IgD-negative memory B cell (primary cell): ENCODE data around the gene TSPAN15. TPM values are rescaled to one million over a fixed set of nuclear protein-coding genes. Genes with fewer than 3 reads are reported as not detected.
"Not testable (repeated sequence)": the region's sequence is repeated elsewhere in the genome, so short reads cannot be mapped to it uniquely, and the experiment has no call there.

Source experiments
- H3K27ac Mint-ChIP-seq, 3 donors: one replicate each; pipeline ENCODE4 v1.8.0; 2020 to 2022; ENCODE audit warnings: mild to moderate bottlenecking in 3 of 3, mixed read lengths in 3 of 3, moderate library complexity in 1 of 3
- H3K27me3 Mint-ChIP-seq: one replicate; pipeline ENCODE4 v1.8.0; 2021; ENCODE audit warnings: mixed read lengths
- H3K36me3 Mint-ChIP-seq: one replicate; pipeline ENCODE4 v1.8.0; 2020; ENCODE audit warnings: mild to moderate bottlenecking, mixed read lengths
- H3K4me1 Mint-ChIP-seq, 3 donors: one replicate each; pipeline ENCODE4 v1.8.0; 2020 to 2022; ENCODE audit warnings: mixed read lengths in 3 of 3, mild to moderate bottlenecking in 1 of 3
- H3K4me3 Mint-ChIP-seq, 4 donors: one replicate each; pipeline ENCODE4 v1.8.0; 2020 to 2022; ENCODE audit warnings: mild to moderate bottlenecking in 4 of 4, mixed read lengths in 4 of 4, moderate library complexity in 3 of 4
- H3K9me3 Mint-ChIP-seq, 3 donors: one replicate each; pipeline ENCODE4 v1.8.0; 2020 to 2021; ENCODE audit warnings: mixed read lengths in 3 of 3, mild to moderate bottlenecking in 1 of 3
- polyA plus RNA-seq: library from polyadenylated mRNA; unstranded; fragments of 300-500 nt; fragmentation: Illumina TruSeq; gene quantifications from one replicate; pipeline ENCODE4 v1.2.3, GENCODE V29; 2021

The TSPAN15 gene
- polyA plus RNA-seq, 1 donor from 2014 or later = not detected

DNA sequence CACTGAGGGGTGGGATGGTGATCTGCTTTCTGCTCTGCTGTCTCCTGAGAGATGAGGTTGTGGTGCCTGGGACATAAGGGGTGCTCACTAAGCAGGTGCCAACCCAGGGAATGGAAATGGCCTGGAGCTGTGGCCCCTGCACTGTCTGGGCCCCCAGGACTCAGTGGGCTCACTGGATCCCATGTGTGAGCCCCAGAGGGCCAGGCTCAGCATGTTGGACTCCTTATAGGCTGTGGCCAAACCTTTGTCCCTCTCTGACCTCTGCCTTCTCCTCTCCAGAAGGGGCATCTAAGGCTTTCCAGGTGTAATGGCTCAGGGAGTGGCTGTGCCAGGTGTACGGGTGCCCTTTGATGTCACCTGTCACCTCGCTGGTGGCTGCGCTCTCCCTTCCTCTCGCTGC is 65.5 kb downstream of the TSPAN15 start:
- Mint-ChIP-seq H3K27ac (no peak overlapping the region), H3K27me3 (peaks cover 10% of the 10 kb centered on the region), H3K4me1 (no peaks in the 10 kb centered on the region), H3K4me3 (no peak overlapping the region), H3K9me3 (no peaks in the 10 kb centered on the region), H3K36me3 (no peaks in the 10 kb centered on the region)

DNA sequence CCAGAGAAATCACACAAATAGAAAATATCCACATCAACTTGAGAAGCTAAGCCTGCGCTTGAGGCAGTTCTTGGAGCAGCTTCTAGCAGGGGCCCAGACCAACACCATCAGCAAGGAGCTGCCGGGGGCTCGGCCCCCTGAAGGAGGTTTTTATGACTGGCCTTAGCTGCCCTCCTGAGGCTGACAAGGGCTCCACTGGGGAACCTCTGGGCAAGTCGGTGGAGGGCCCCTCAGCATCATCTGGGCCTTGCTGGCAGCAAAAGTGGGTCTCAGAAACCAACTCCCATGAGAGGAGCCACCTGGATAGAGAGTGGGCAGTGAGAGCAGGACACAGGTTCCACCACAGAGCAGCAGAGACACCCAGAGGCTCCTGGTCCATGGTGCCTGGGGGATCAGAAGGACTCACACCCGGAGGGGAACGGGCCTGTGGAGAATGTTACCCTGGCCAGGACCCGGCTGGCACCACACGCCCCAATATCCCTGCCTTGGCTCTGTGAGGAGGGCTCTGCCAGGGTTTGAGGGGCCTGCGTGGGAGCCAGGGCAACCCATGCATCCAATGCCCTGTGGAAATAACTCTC is 66.1 kb downstream of the TSPAN15 start:
- H3K4me3 Mint-ChIP-seq = no peak overlapping the region
- H3K36me3 Mint-ChIP-seq = no peaks in the 10 kb centered on the region
- no peaks in the 10 kb centered on the region for H3K4me1 Mint-ChIP-seq
- peaks cover 10% of the 10 kb centered on the region for H3K27me3 Mint-ChIP-seq
- H3K27ac Mint-ChIP-seq = no peak overlapping the region
- no peaks in the 10 kb centered on the region for H3K9me3 Mint-ChIP-seq

DNA sequence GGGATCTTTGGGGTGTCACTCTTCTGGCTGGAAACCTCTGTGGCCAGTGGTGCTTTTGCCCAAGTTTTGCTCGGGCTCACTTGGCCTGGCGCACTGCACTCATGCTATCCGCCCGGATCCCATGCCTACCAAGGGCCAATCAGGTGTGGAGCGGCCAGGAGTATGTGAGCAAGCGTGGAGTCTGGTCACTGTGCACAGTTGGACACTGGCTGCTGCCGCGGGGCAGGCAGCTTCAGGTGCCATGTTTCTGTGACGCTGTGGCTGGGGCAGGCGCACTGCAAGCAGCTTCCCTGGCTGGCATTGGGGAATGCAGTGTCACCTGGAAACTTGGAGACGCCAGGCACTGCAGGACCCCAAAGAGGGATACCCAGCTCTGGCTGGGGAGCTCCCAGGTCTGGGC is 76.7 kb downstream of the TSPAN15 start:
- H3K36me3 Mint-ChIP-seq = no peaks in the 10 kb centered on the region
- H3K4me3 Mint-ChIP-seq = no peak overlapping the region
- H3K27me3 Mint-ChIP-seq = peaks cover 7% of the 10 kb centered on the region
- H3K27ac Mint-ChIP-seq = no peak overlapping the region
- H3K9me3 Mint-ChIP-seq = peaks cover 0 to 5% (median 4%) of the 10 kb centered on the region in 3 donors
- no peaks in the 10 kb centered on the region for H3K4me1 Mint-ChIP-seq

DNA sequence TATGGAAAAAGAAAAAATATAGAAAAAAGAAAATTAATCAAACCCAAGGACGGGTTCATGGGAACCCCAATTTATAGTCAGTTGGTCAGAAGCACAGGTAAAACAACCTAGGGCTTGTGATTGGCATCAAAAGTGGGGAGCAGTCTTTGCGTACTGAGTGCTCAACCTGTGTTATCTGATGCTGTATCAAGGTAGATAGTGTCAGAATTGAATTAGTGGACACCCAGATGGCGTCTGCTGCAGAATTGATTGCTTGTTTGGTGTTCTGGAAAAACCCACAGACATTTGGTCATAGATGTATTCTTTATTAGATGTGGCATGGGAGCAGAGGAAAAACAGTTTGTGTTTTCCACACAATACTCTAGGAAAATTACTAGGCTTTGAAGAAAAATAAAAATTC is 82.4 kb downstream of the TSPAN15 start:
- Mint-ChIP-seq H3K36me3 (no peaks in the 10 kb centered on the region), H3K27me3 (peaks cover 4% of the 10 kb centered on the region), H3K4me3 (peak overlapping the region in 1 of 4 donors; percentile 25), H3K27ac (no peak overlapping the region), H3K4me1 (no peaks in the 10 kb centered on the region), H3K9me3 (peaks cover 6 to 18% (median 10%) of the 10 kb centered on the region in 3 donors)

DNA sequence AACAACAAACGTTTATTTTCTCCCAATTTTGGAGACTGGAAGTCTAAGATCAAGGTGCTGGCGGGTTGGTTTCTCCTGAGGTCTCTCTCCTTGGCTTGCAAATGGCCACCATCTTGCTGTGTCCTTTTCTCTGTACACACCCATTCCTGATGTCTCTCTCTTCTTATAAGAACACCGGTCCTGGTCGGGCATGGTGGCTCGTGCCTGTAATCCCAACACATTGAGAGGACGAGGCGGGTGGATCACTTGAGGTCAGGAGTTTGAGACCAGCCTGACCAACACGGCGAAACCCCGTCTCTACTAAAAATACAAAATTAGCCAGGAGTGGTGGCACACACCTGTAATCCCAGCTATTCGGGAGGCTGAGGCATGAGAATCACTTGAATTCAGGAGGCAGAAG is 85.3 kb downstream of the TSPAN15 start:
- not testable (repeated sequence) for H3K4me1 Mint-ChIP-seq

DNA sequence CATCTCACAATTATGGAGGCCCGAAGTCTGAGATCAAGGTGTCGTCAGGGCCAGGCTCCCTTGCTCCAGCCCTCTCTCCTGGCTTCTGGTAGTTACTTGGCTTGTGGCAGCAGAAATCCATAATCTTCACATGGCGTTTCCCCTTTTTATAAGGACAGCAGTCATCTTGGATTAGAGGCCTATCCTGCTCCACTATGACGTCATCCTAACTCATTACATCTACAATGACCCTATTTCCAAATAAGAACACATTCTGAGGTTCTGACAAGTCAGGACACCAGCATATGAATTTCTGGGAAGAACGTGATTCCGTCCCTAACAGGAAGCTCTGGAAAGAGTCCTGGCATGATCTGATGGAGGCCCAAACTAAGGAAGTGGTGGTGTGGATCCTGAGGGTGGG is 86.2 kb downstream of the TSPAN15 start:
- Mint-ChIP-seq H3K9me3 (peaks cover 12 to 40% (median 18%) of the 10 kb centered on the region in 3 donors), H3K27me3 (peaks cover 1% of the 10 kb centered on the region), H3K4me3 (no peak overlapping the region), H3K27ac (no peak overlapping the region), H3K36me3 (peaks cover 2% of the 10 kb centered on the region), H3K4me1 (no peaks in the 10 kb centered on the region)

More for the DNA sequence above, 85.3 kb downstream of the TSPAN15 start:
- H3K4me3 Mint-ChIP-seq, H3K27ac Mint-ChIP-seq, H3K36me3 Mint-ChIP-seq, H3K27me3 Mint-ChIP-seq: not testable (repeated sequence)
- H3K9me3 Mint-ChIP-seq = peaks cover 9 to 30% (median 17%) of the 10 kb centered on the region in 3 donors

DNA sequence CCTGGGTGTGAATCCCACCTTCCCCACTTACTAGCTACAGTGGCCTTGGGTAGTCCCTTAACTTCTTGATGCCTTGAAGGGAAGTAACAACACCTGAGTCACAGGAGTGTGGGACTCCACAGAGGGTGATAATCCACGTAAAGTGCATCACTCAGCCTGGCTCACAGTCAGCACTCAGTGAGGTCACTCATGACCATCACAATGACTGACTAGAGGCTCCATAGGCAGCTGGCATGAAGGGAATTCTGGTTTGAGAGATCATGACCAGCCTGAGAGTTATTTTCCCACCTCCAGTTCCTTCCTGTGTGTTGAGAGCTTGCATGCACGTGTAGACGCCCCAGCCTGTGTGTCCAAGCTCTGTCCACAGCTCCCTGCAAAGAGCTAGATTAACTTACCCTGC is 87.2 kb downstream of the TSPAN15 start:
- Mint-ChIP-seq H3K4me3 (no peak overlapping the region), H3K4me1 (no peaks in the 10 kb centered on the region), H3K9me3 (peaks cover 12 to 36% (median 13%) of the 10 kb centered on the region in 3 donors), H3K36me3 (peaks cover 2% of the 10 kb centered on the region), H3K27ac (no peak overlapping the region), H3K27me3 (peaks cover 1% of the 10 kb centered on the region)

DNA sequence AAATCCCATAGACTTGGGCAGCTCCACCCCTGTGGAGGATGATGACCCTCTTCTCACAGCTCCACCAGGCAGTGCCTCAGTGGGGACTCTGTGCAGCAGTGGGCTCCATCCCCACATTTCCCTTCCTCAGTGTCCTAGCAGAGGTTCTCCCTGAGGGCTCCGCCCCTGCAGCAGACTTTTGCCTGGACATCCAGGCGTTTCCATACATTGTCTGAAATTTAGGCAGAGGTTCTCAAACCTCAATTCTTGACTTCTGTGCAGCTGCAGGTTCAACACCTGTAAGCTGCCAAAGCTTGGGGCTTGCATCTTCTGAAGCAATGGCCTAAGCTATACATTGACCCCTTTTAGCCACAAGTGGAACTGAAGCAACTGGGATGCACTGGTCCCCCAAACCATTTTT is 90.2 kb downstream of the TSPAN15 start:
- peaks cover 2% of the 10 kb centered on the region for H3K36me3 Mint-ChIP-seq
- H3K4me3 Mint-ChIP-seq = no peak overlapping the region
- H3K4me1 Mint-ChIP-seq = no peaks in the 10 kb centered on the region
- H3K27ac Mint-ChIP-seq = no peak overlapping the region
- peaks cover 10 to 27% (median 15%) of the 10 kb centered on the region in 3 donors for H3K9me3 Mint-ChIP-seq
- H3K27me3 Mint-ChIP-seq = peaks cover 6% of the 10 kb centered on the region

DNA sequence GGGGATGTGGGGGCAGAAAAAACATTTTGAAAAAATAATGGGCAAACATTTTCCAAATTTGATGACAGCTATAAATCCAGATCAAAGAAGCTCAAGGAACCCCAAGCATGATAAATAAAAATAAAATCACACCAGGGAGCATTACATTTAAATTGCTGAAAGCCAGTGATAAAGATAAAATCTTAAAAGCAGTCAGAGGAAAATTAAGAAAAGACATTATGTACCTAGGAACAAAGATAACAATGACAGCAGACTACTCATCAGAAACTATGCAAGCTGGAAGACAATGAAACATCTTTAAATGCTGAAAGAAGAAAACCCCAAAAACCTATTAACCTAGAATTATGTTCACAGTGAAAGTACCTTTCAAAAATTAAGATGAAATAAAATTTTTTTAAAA is 98.7 kb downstream of the TSPAN15 start:
- H3K27me3 Mint-ChIP-seq = peaks cover 17% of the 10 kb centered on the region
- no peaks in the 10 kb centered on the region for H3K36me3 Mint-ChIP-seq
- no peak overlapping the region for H3K4me3 Mint-ChIP-seq
- H3K27ac Mint-ChIP-seq = no peak overlapping the region
- H3K4me1 Mint-ChIP-seq = peaks cover 0 to 2% (median 0%) of the 10 kb centered on the region in 3 donors
- H3K9me3 Mint-ChIP-seq = peaks cover 10 to 26% (median 13%) of the 10 kb centered on the region in 3 donors

DNA sequence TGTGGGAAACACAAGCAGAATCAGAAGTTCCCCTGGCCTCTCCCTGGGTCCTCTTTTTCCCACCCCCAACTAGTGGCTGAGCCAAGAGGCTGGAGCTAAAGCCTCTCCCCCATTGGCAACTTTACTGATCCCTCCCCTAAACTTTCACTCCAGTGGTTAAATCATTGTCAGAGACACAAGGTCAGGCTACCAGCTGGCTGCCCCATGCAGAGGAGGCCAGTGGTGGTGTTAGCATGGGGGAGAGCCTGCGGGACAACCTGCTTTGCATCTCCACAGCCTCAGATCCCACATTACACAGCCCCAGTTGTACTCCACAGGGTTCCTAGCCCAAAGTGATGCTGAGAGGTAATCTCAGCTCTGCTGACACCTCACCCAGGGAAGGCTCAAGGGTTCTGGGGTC is 101.0 kb downstream of the TSPAN15 start:
- Mint-ChIP-seq H3K9me3 (peaks cover 10 to 26% (median 11%) of the 10 kb centered on the region in 3 donors), H3K36me3 (no peaks in the 10 kb centered on the region), H3K4me1 (peaks cover 0 to 2% (median 0%) of the 10 kb centered on the region in 3 donors), H3K27me3 (peaks cover 19% of the 10 kb centered on the region), H3K4me3 (no peak overlapping the region), H3K27ac (no peak overlapping the region)

DNA sequence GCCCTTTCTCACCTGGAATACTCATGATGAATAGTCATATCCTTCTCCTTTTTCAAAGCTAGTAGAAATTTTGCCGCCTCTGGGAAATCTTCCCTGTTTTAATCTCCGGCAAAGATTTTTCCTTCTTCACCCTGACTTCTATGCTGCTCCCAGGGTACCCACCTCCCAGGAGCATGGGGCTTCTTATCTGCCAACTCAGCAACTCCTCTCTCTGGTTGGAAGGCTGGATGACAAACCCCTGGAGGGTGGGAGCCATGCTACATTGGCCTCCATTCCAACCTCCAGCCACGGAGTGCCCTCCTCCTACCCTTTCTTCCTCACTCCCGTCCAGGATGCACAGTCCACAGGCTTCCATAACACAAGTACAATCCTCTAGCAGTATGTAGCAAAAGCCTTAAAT is 102.1 kb downstream of the TSPAN15 start:
- H3K4me1 Mint-ChIP-seq = peaks cover 0 to 2% (median 0%) of the 10 kb centered on the region in 3 donors
- peaks cover 9 to 25% (median 10%) of the 10 kb centered on the region in 3 donors for H3K9me3 Mint-ChIP-seq
- no peaks in the 10 kb centered on the region for H3K36me3 Mint-ChIP-seq
- peaks cover 19% of the 10 kb centered on the region for H3K27me3 Mint-ChIP-seq
- H3K4me3 Mint-ChIP-seq = no peak overlapping the region
- no peak overlapping the region for H3K27ac Mint-ChIP-seq

DNA sequence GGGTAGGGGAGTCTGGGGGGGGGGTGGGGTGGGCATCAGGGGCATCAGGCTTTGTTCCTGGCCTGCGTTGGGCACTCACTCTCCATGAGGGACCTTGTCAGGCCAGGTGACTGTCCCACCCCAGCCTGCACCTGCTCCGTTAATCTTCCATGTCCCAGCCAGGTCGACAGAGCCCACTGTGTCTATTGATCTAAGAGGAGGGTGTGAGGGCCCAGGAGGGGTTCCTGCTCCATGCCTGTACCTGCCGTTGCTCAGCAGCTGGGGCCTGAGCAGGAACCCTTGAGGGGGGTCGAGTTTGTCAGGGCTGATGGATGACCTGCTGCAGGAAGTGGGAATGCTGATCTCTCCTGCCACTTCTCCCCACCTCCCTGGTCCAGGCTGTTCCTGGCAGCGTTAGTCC is 103.3 kb downstream of the TSPAN15 start:
- Mint-ChIP-seq H3K9me3 (peaks cover 5 to 14% (median 6%) of the 10 kb centered on the region in 3 donors), H3K36me3 (no peaks in the 10 kb centered on the region), H3K27ac (no peak overlapping the region), H3K27me3 (peaks cover 19% of the 10 kb centered on the region), H3K4me1 (peaks cover 0 to 2% (median 0%) of the 10 kb centered on the region in 3 donors), H3K4me3 (no peak overlapping the region)

Other genes with a start within 250 kb of the TSPAN15 start
- 0.43 TPM for gene HKDC1, start 231.1 kb upstream of the TSPAN15 start, polyA plus RNA-seq
- 88.6 TPM for gene HK1, start 173.0 kb upstream of the TSPAN15 start, polyA plus RNA-seq
- gene TACR2, start 34.5 kb upstream of the TSPAN15 start, polyA plus RNA-seq = 0.16 TPM
- not detected for gene NEUROG3, start 122.0 kb downstream of the TSPAN15 start, polyA plus RNA-seq
- 1.2 TPM for gene FAM241B, start 178.8 kb downstream of the TSPAN15 start, polyA plus RNA-seq